Measurements from ENCODE around the gene STX17.
"Not testable (repeated sequence)": the region's sequence is repeated elsewhere in the genome, so short reads cannot be mapped to it uniquely, and the experiment has no call there.

The STX17 gene

GRCh38 chr9:99973455-99973854, 67.0 kb downstream of the STX17 start:
- DNase-seq = no peak

- DNase-seq = no peak
These were observed 70.8 kb downstream of the STX17 start for GRCh38 chr9:99977033-99977792.

GRCh38 chr9:99978221-99978620, 71.8 kb downstream of the STX17 start:
- DNase-seq = no peak

- no peak for DNase-seq
These were observed 74.1 kb downstream of the STX17 start for GRCh38 chr9:99980598-99980997.

- no peak for DNase-seq
These were observed 80.2 kb downstream of the STX17 start for GRCh38 chr9:99986642-99987041.

- DNase-seq = not testable (repeated sequence)
These were observed 84.1 kb downstream of the STX17 start for GRCh38 chr9:99990508-99990907.

- DNase-seq = no peak
These were observed 91.8 kb downstream of the STX17 start for GRCh38 chr9:99998266-99998665.

- DNase-seq = no peak
These were observed 92.4 kb downstream of the STX17 start for GRCh38 chr9:99998866-99999265.

GRCh38 chr9:99999797-100000196, 93.3 kb downstream of the STX17 start:
- DNase-seq = no peak

- peak; percentile 1 for DNase-seq
These were observed 104.7 kb downstream of the STX17 start for GRCh38 chr9:100011062-100011681.

GRCh38 chr9:100012279-100012678, 105.8 kb downstream of the STX17 start:
- DNase-seq = no peak

- DNase-seq = no peak
These were observed 107.1 kb downstream of the STX17 start for GRCh38 chr9:100013573-100013972.

- DNase-seq = no peak
These were observed 108.4 kb downstream of the STX17 start for GRCh38 chr9:100014846-100015245.

- no peak for DNase-seq
These were observed 113.1 kb downstream of the STX17 start for GRCh38 chr9:100019541-100019940.
